H9 (cell line): ENCODE measurements around the gene CDRT4. TPM values are rescaled to one million over a fixed set of nuclear protein-coding genes. Genes with fewer than 3 reads are reported as not detected.

Source experiments
- DNase-seq: peaks from one replicate; pipeline ENCODE4 v3.0.0-alpha.2; 2017
- H2AFZ ChIP-seq: one replicate; pipeline ENCODE4 v1.6.1; 2013; ENCODE audit warnings: mild to moderate bottlenecking, low read length, control low read depth, moderate library complexity
- H2AK5ac ChIP-seq: 2 replicates; pipeline ENCODE4 v1.6.1; 2013; ENCODE audit warnings: low read length, control low read depth, mixed read lengths; ENCODE audit not compliant: insufficient read length
- H2BK120ac ChIP-seq: one replicate; pipeline ENCODE4 v1.6.1; 2013; ENCODE audit warnings: low read depth, mild to moderate bottlenecking, low read length, control low read depth, inconsistent platforms; ENCODE audit not compliant: poor library complexity, severe bottlenecking
- H2BK12ac ChIP-seq: 2 replicates; pipeline ENCODE4 v1.6.1; 2013; ENCODE audit warnings: low read length, control low read depth, mixed read lengths, low read depth; ENCODE audit not compliant: insufficient read length
- H2BK15ac ChIP-seq: 2 replicates; pipeline ENCODE4 v1.6.1; 2013; ENCODE audit warnings: low read depth, low read length, control low read depth
- H2BK20ac ChIP-seq: one replicate; pipeline ENCODE4 v1.6.1; 2013; ENCODE audit warnings: low read depth, mild to moderate bottlenecking, low read length, control low read depth, inconsistent platforms; ENCODE audit not compliant: poor library complexity, severe bottlenecking
- H2BK5ac ChIP-seq: 2 replicates; pipeline ENCODE4 v1.6.1; 2013; ENCODE audit warnings: low read length, control low read depth, mixed read lengths; ENCODE audit not compliant: insufficient read length
- H3K14ac ChIP-seq: 2 replicates; pipeline ENCODE4 v1.6.1; 2013; ENCODE audit warnings: low read length, control low read depth; ENCODE audit not compliant: insufficient read depth
- H3K18ac ChIP-seq: 2 replicates; pipeline ENCODE4 v1.6.1; 2013; ENCODE audit warnings: low read depth, mild to moderate bottlenecking, mixed read lengths, low read length, control low read depth; ENCODE audit not compliant: insufficient read length
- H3K23ac ChIP-seq: 2 replicates; pipeline ENCODE4 v1.6.1; 2013; ENCODE audit warnings: low read length, control low read depth, mixed read lengths, low read depth; ENCODE audit not compliant: insufficient read length
- H3K23me2 ChIP-seq: 2 replicates; pipeline ENCODE4 v1.6.1; 2013; ENCODE audit warnings: low read depth, mild to moderate bottlenecking, mixed read lengths, low read length, control low read depth; ENCODE audit not compliant: insufficient read length, poor library complexity, severe bottlenecking
- H3K27ac ChIP-seq: 2 replicates; pipeline ENCODE4 v1.5.1; 2013; ENCODE audit warnings: low read length, control low read depth, mixed read lengths, low read depth; ENCODE audit not compliant: insufficient read length
- H3K27me3 ChIP-seq: 2 replicates; pipeline ENCODE4 v1.6.1; 2013; ENCODE audit warnings: low read length, control low read depth, inconsistent platforms; ENCODE audit not compliant: insufficient read depth
- H3K4ac ChIP-seq: 2 replicates; pipeline ENCODE4 v1.6.1; 2013; ENCODE audit warnings: low read depth, mild to moderate bottlenecking, control low read depth, inconsistent platforms, low read length, moderate library complexity
- H3K4me1 ChIP-seq: 2 replicates; pipeline ENCODE4 v1.6.1; 2013; ENCODE audit warnings: low read length, control low read depth, inconsistent platforms; ENCODE audit not compliant: insufficient read depth
- H3K4me2 ChIP-seq: 2 replicates; pipeline ENCODE4 v1.6.1; 2013; ENCODE audit warnings: low read length, control low read depth, mixed read lengths; ENCODE audit not compliant: insufficient read length, insufficient read depth
- H3K56ac ChIP-seq: 2 replicates; pipeline ENCODE4 v1.6.1; 2013; ENCODE audit warnings: low read depth, mild to moderate bottlenecking, mixed read lengths, low read length, control low read depth; ENCODE audit not compliant: insufficient read length
- H3K79me1 ChIP-seq: 2 replicates; pipeline ENCODE4 v1.6.1; 2013; ENCODE audit warnings: low read depth, mild to moderate bottlenecking, moderate library complexity, low read length, control low read depth, inconsistent platforms; ENCODE audit not compliant: insufficient read depth, poor library complexity, severe bottlenecking
- H3K79me2 ChIP-seq: 2 replicates; pipeline ENCODE4 v1.6.1; 2013; ENCODE audit warnings: low read length, control low read depth, inconsistent platforms; ENCODE audit not compliant: insufficient read depth
- H3K9ac ChIP-seq: 2 replicates; pipeline ENCODE4 v1.6.1; 2013; ENCODE audit warnings: low read length, control low read depth, mixed read lengths; ENCODE audit not compliant: insufficient read length; ENCODE audit errors: extremely low read depth
- H3K9me3 ChIP-seq: one replicate; pipeline ENCODE4 v1.6.1; 2013; ENCODE audit warnings: low read depth, low read length, inconsistent platforms; ENCODE audit not compliant: control insufficient read depth
- H3T11ph ChIP-seq: one replicate; pipeline ENCODE4 v1.6.1; 2013; ENCODE audit warnings: mild to moderate bottlenecking, low read length, control low read depth, inconsistent platforms
- H4K20me1 ChIP-seq: one replicate; pipeline ENCODE4 v1.6.1; 2013; ENCODE audit not compliant: control insufficient read depth, insufficient read length, insufficient read depth
- H4K5ac ChIP-seq: 2 replicates; pipeline ENCODE4 v1.6.1; 2013; ENCODE audit warnings: low read depth, mild to moderate bottlenecking, mixed read lengths, low read length, control low read depth; ENCODE audit not compliant: insufficient read length
- H4K8ac ChIP-seq: replicated peaks from 2 replicates; pipeline ENCODE4 v1.6.1; 2013; ENCODE audit warnings: low read length, control low read depth, mixed read lengths, low read depth; ENCODE audit not compliant: insufficient read length
- H4K91ac ChIP-seq: 2 replicates; pipeline ENCODE4 v1.6.1; 2013; ENCODE audit warnings: low read depth, mild to moderate bottlenecking, moderate library complexity, mixed read lengths, low read length, control low read depth; ENCODE audit not compliant: insufficient read length
- H3K27ac Mint-ChIP-seq, 3 experiments: 2 replicates in 2 of 3; 3 replicates in 1 of 3; pipeline ENCODE4 v1.8.0; 2020 to 2021; ENCODE audit warnings: mixed read lengths in 3 of 3, mild to moderate bottlenecking in 1 of 3, moderate library complexity in 1 of 3
- H3K27me3 Mint-ChIP-seq: 2 replicates; pipeline ENCODE4 v1.8.0; 2021; ENCODE audit warnings: low read depth, mild to moderate bottlenecking, moderate library complexity, mixed read lengths
- H3K36me3 Mint-ChIP-seq, 3 experiments: 2 replicates in 2 of 3; 3 replicates in 1 of 3; pipeline ENCODE4 v1.8.0; 2020 to 2021; ENCODE audit warnings: low read depth in 3 of 3, mixed read lengths in 3 of 3; ENCODE audit not compliant: insufficient read depth in 1 of 3
- H3K4me1 Mint-ChIP-seq, 2 experiments: 2 replicates each; pipeline ENCODE4 v1.8.0; 2020; ENCODE audit warnings: mixed read lengths in 2 of 2
- H3K4me3 Mint-ChIP-seq, 2 experiments: 2 replicates in 1 of 2; 3 replicates in 1 of 2; pipeline ENCODE4 v1.8.0; 2020 to 2021; ENCODE audit warnings: mild to moderate bottlenecking in 2 of 2, mixed read lengths in 2 of 2, moderate library complexity in 1 of 2
- H3K9me3 Mint-ChIP-seq, 2 experiments: 2 replicates in 1 of 2; 3 replicates in 1 of 2; pipeline ENCODE4 v1.8.0; 2020; ENCODE audit warnings: mild to moderate bottlenecking in 2 of 2, mixed read lengths in 2 of 2, moderate library complexity in 1 of 2
- CTCF ChIP-seq: fragments of 200-600 bp; sonication (generic); conservative IDR thresholded peaks from 3 replicates; pipeline ENCODE4 v1.8.0; 2021; ENCODE audit warnings: antibody characterized with exemption, mild to moderate bottlenecking
- WGBS: extraction: QIAGEN DNeasy Blood & Tissue Kit; methylation state at CpG from one replicate; pipeline ENCODE4 v1.1.7; 2013; ENCODE audit warnings: missing lambda C conversion rate, low lambda C conversion rate, mixed read lengths; ENCODE audit not compliant: insufficient read length; ENCODE audit errors: extremely low coverage; 5-methylcytosine and 5-hydroxymethylcytosine counted together
- total RNA-seq: library from RNA; stranded (reverse); gene quantifications from 2 replicates; pipeline ENCODE4 v1.2.1, GENCODE V29; 2021

The CDRT4 gene
- total RNA-seq, 1 experiment from 2014 or later, result 3.8 TPM

- no peak overlapping the region for H2BK12ac ChIP-seq
- no peaks in the 10 kb centered on the region for H3K4me1 ChIP-seq
- H3K27me3 ChIP-seq, result no peaks in the 10 kb centered on the region
- no peaks in the 10 kb centered on the region for H3K79me1 ChIP-seq
- no peak overlapping the region for H3K14ac ChIP-seq
- no peak overlapping the region for H3K27ac Mint-ChIP-seq
- peaks cover 2 to 11% (median 3%) of the 10 kb centered on the region in 3 experiments; a peak in 6 of 7 replicates for H3K36me3 Mint-ChIP-seq
- H3K9ac ChIP-seq, result no peak overlapping the region
- H3K56ac ChIP-seq, result no peak overlapping the region
- H2AK5ac ChIP-seq, result no peak overlapping the region
- no peak overlapping the region for H2BK15ac ChIP-seq
- H3K4ac ChIP-seq, result no peak overlapping the region
- no peak overlapping the region for H4K91ac ChIP-seq
- WGBS, result no CpG with 5 or more reads among the region's 4 CpGs
- no peak overlapping the region for H4K8ac ChIP-seq
- no peaks in the 10 kb centered on the region for H3K9me3 Mint-ChIP-seq
- H3K9me3 ChIP-seq, result no peaks in the 10 kb centered on the region
- no peak overlapping the region for H3T11ph ChIP-seq
- H3K79me2 ChIP-seq, result no peaks in the 10 kb centered on the region
- no peaks in the 10 kb centered on the region for H4K20me1 ChIP-seq
- DNase-seq, result no peak
- no peak overlapping the region for H3K23ac ChIP-seq
- H3K18ac ChIP-seq, result no peak overlapping the region
- no peak overlapping the region for H2AFZ ChIP-seq
- H3K4me1 Mint-ChIP-seq, result peaks cover 0 to 4% of the 10 kb centered on the region in 2 experiments; a peak in 1 of 4 replicates
- no peaks in the 10 kb centered on the region; the same call in 1 of the 2 replicates for H3K27me3 Mint-ChIP-seq
- no peak overlapping the region for H3K27ac ChIP-seq
- H3K4me2 ChIP-seq, result no peak overlapping the region
- H2BK120ac ChIP-seq, result no peak overlapping the region
- no peak overlapping the region for H2BK20ac ChIP-seq
- H4K5ac ChIP-seq, result no peak overlapping the region
- no peak overlapping the region for H3K4me3 Mint-ChIP-seq
- TF ChIP-seq CTCF, result no peak
- no peak overlapping the region for H2BK5ac ChIP-seq
- no peaks in the 10 kb centered on the region for H3K23me2 ChIP-seq
These were observed 22.6 kb downstream of the CDRT4 start for GRCh38 chr17:15444805-15445204.
